Uterus (tissue), 2 donors: ENCODE data around the gene TRH.

ENCODE experiments used
- POLR2A ChIP-seq, 2 donors: fragments of 450-650 bp; IDR thresholded peaks; one replicate each; pipeline ENCODE4 v1.6.1; 2016; ENCODE audit warnings: antibody characterized with exemption in 2 of 2, mild to moderate bottlenecking in 1 of 2, moderate library complexity in 1 of 2
- TF ChIP-seq, protein P1 (sequence below), 4 experiments: fragments of 200-600 bp in 2 of 4; fragments of 450-650 bp in 2 of 4; sonication (generic) in 2 of 4; IDR thresholded peaks; one replicate each; pipeline ENCODE4 v1.5.1; 2016 to 2019; ENCODE audit warnings: antibody characterized with exemption in 4 of 4, mild to moderate bottlenecking in 2 of 4, moderate library complexity in 1 of 4

DNA sequence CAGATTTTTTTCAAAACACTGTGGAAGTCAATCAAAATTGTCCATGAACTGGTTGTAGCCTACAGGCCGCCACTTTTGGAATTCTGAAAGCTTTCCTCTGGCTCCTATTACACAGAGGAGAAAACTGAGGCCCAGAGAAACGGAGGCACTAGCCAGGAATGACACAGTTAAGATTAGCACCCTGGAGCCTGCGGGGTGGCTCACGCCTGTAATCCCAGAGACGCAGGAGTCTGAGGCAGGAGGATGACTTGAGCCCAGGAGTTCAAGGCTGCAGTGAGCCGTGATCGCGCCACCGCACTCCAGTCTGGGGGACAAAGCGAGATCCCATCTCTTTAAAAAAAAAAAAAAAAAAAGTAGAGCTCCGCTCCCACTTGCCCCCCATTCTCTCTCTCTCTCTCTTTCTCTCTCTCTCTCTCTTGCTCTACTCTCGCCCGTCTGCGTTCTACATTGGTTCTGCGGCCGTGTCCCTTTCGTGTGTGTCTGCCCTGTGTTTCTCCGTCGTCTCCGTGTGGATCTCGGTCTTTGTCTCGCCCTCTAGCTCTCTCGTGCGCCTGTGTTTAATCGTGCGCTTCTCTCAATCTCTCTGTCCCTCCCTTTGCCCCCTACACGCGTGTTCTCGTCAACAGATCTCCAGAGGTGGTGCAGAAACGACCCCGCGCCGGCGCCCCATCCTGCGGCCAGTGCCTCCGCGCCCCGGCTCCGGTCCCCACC lies 512 bp upstream of the TRH start:
- TF ChIP-seq, protein P1, sequence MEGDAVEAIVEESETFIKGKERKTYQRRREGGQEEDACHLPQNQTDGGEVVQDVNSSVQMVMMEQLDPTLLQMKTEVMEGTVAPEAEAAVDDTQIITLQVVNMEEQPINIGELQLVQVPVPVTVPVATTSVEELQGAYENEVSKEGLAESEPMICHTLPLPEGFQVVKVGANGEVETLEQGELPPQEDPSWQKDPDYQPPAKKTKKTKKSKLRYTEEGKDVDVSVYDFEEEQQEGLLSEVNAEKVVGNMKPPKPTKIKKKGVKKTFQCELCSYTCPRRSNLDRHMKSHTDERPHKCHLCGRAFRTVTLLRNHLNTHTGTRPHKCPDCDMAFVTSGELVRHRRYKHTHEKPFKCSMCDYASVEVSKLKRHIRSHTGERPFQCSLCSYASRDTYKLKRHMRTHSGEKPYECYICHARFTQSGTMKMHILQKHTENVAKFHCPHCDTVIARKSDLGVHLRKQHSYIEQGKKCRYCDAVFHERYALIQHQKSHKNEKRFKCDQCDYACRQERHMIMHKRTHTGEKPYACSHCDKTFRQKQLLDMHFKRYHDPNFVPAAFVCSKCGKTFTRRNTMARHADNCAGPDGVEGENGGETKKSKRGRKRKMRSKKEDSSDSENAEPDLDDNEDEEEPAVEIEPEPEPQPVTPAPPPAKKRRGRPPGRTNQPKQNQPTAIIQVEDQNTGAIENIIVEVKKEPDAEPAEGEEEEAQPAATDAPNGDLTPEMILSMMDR (IDR thresholded peaks at IDR 0.05) = no peak
- no peak for TF ChIP-seq POLR2A (IDR thresholded peaks at IDR 0.05)
